ENCODE measurements around the gene WDR46. TPM values are rescaled to one million over a fixed set of nuclear protein-coding genes. Genes with fewer than 3 reads are reported as not detected.
A peak's percentile ranks its signal among the peaks of the same experiment; 100 is the strongest.

The WDR46 gene
- total and polyA plus RNA-seq, 12 donors: 44.0 to 139 (median 57.7) TPM

DNA sequence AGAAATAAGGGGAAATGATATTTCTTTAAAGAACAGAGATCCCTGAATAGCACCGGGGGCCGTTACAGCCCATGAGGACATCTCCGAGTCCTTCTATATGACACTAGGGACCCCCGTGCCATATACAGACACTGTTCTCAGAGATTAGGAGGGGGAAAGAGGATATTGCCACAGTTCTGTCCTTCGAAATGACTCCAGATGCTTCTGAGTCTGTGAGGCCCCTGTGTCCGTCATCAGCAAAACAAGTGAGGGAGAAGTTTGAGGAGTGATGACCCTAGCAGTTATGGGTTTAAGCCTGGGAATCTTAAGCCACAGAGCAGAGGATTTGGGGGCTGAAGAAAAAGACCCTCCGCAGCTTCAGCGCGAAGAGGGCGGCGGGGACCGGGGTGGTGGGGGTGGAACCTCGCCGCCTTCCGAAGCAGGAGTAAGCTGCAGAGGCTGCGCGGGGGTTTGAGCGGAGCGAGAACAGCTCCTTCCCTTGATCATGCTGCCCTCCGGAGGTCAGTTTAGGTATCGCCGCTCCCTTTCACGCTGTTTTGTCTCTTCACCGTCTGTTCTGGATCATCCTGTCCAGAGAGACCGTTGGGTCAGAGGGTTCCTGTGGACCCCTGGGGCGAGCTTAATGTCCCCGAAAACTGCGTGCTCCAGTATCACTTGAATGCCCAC, 40.9 kb downstream of the WDR46 start:
- no peaks in the 10 kb centered on the region for H3K9me3 ChIP-seq (replicated peaks in 1 of 3)
- no peaks in the 10 kb centered on the region for H3K27me3 ChIP-seq
- WGBS, 4 donors: 4 to 10% (median 5%) methylated on average over 12 to 28 of the region's 28 CpGs
- DNase-seq: peak; percentile 80 to 96 (median 91)
- H3K4me3 ChIP-seq: peak overlapping the region in 2 of 4 donors; percentile 27 to 40
- peak overlapping the region in 4 of 5 donors; percentile 89 to 96 (median 93) for H3K27ac ChIP-seq
- TF ChIP-seq POLR2A (IDR thresholded peaks at IDR 0.05): no peak
- TF ChIP-seq, protein P1, sequence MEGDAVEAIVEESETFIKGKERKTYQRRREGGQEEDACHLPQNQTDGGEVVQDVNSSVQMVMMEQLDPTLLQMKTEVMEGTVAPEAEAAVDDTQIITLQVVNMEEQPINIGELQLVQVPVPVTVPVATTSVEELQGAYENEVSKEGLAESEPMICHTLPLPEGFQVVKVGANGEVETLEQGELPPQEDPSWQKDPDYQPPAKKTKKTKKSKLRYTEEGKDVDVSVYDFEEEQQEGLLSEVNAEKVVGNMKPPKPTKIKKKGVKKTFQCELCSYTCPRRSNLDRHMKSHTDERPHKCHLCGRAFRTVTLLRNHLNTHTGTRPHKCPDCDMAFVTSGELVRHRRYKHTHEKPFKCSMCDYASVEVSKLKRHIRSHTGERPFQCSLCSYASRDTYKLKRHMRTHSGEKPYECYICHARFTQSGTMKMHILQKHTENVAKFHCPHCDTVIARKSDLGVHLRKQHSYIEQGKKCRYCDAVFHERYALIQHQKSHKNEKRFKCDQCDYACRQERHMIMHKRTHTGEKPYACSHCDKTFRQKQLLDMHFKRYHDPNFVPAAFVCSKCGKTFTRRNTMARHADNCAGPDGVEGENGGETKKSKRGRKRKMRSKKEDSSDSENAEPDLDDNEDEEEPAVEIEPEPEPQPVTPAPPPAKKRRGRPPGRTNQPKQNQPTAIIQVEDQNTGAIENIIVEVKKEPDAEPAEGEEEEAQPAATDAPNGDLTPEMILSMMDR (IDR thresholded peaks at IDR 0.05): peak; percentile 91 to 99 (median 99)
- intact Hi-C loops (cut with DNase I): loop anchor here (5.0 to 10.0 kb wide), 5 partner anchors 36 to 233 kb away; partner anchors contain the start of gene RING1 (in 1 of the 2)
- H3K4me1 ChIP-seq (replicated peaks in 1 of 2): peaks cover 20 to 23% of the 10 kb centered on the region in 2 donors
- no peaks in the 10 kb centered on the region for H3K36me3 ChIP-seq (replicated peaks in 1 of 2)

DNA sequence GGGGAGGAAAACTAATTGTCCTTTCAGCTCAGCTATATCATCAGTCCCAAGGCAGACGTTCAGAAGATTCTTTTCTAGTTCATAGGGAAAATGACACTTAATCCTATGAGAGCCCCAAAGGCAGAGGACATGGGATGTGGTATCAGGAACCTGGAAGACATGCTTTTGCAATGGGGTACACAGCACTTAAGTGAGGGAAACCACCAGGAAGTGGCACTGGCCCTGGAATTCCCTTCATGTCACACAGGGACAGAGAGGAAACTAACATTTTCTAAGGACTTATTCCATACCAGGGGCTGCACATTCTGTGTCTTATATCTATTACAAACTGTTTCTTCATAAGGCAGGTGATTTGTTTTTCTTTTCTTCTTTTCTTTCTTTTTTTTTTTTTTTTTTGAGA, 45.6 kb downstream of the WDR46 start:
- peaks cover 10% of the 10 kb centered on the region for H3K27me3 ChIP-seq
- H3K9me3 ChIP-seq (replicated peaks in 1 of 3): no peaks in the 10 kb centered on the region
- H3K36me3 ChIP-seq (replicated peaks in 1 of 2): no peaks in the 10 kb centered on the region
- peaks cover under 1 to 6% of the 10 kb centered on the region in 2 donors for H3K4me1 ChIP-seq (replicated peaks in 1 of 2)
- no peak overlapping the region for H3K4me3 ChIP-seq
- DNase-seq: peak in 1 of 7 donors; percentile 13
- H3K27ac ChIP-seq: no peak overlapping the region
- WGBS, 4 donors: 9 to 33% (median 23%) methylated on average over 1 of the region's 1 CpG
- intact Hi-C loops (cut with DNase I): loop anchor here in 1 of 2 donors (10.0 kb wide), 2 partner anchors 129 to 229 kb away; no protein-coding TSS in a partner anchor
- TF ChIP-seq, protein P1 (IDR thresholded peaks at IDR 0.05): no peak
- TF ChIP-seq POLR2A (IDR thresholded peaks at IDR 0.05): no peak

DNA sequence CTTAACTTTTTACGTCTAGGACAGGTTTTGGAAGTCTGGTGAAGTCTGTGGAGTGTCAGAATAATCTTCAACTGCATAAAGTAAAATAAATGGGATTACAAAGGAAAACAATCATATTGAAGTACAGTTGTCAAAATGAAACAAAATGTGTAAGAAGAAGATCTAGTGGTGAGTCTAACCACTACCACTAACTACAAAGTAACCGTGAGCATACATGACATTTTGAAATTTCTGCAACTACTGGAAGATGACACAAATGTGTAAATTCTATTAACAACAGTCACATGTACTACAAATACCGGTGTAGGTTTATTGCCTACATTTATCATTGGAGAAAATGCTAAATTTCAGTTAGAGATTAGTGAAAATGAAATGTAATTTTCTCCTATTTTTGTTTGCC, 47.1 kb downstream of the WDR46 start:
- intact Hi-C loops (cut with DNase I): loop anchor here in 1 of 2 donors (10.0 kb wide), 2 partner anchors 127 to 227 kb away; no protein-coding TSS in a partner anchor
- H3K4me1 ChIP-seq (replicated peaks in 1 of 2): peaks cover 0 to 3% of the 10 kb centered on the region in 2 donors

DNA sequence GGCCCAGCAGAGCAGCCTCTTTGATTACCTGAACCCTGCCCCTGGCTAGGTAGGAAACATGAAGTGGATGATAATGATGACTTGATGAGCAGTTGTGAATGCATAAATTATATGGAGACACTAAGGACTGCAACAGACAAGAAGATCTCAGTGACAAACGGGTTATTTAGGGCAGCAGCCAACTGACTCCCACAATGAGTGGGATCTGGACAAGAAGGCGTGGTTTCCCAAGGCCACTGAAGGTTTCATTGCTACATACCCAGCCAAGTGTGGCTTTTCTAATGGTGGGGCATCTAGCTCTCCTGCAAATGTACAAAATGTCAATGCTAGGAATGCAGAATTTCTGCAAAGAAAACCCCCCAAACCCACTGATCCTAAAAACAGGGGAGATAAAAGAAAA, 51.3 kb downstream of the WDR46 start:
- H3K4me1 ChIP-seq (replicated peaks in 1 of 2): peaks cover 0 to 3% of the 10 kb centered on the region in 2 donors
- H3K27me3 ChIP-seq: peaks cover 16% of the 10 kb centered on the region
- WGBS, 4 donors: 26 to 59% (median 39%) methylated on average over 2 of the region's 2 CpGs
- intact Hi-C loops (cut with DNase I): no loop called here
- peak in 2 of 7 donors; percentile 50 to 56 for DNase-seq
- no peak overlapping the region for H3K4me3 ChIP-seq
- no peaks in the 10 kb centered on the region for H3K36me3 ChIP-seq (replicated peaks in 1 of 2)
- H3K9me3 ChIP-seq (replicated peaks in 1 of 3): no peaks in the 10 kb centered on the region
- TF ChIP-seq, protein P1 (IDR thresholded peaks at IDR 0.05): no peak
- no peak for TF ChIP-seq POLR2A (IDR thresholded peaks at IDR 0.05)
- H3K27ac ChIP-seq: no peak overlapping the region

More for the DNA sequence above, 47.1 kb downstream of the WDR46 start:
- no peak for TF ChIP-seq POLR2A (IDR thresholded peaks at IDR 0.05)
- TF ChIP-seq, protein P1 (IDR thresholded peaks at IDR 0.05): no peak
- Histone ChIP-seq H3K27ac (no peak overlapping the region), H3K36me3 (replicated peaks in 1 of 2) (no peaks in the 10 kb centered on the region), H3K4me3 (no peak overlapping the region), H3K9me3 (replicated peaks in 1 of 3) (no peaks in the 10 kb centered on the region), H3K27me3 (peaks cover 10% of the 10 kb centered on the region)
- no peak for DNase-seq
- WGBS, 4 donors: 49 to 62% (median 59%) methylated on average over 3 of the region's 3 CpGs
